PC-3 (cell line): ENCODE data around the gene MTNR1B. TPM values are rescaled to one million over a fixed set of nuclear protein-coding genes. Genes with fewer than 3 reads are reported as not detected.

Experiments
- ATAC-seq: fragments of 200-7000 bp; cut with Tn5 transposase; 2 replicates; pipeline ENCODE4 v1.9.1; 2020; ENCODE audit warnings: mild to moderate bottlenecking, moderate library complexity
- BruUV-seq: library from RNA; stranded (reverse); fragments of 400-500 nt; replicated peaks from 2 replicates; lab custom pipeline; 2021; lab: Mats Ljungman, UMichigan
- CTCF ChIA-PET: fragments of 300-600 bp; sonication (Branson Sonifier 250); formaldehyde crosslinking; loops from one replicate; lab custom pipeline; 2022; ENCODE audit warnings: antibody characterized with exemption; lab: Charles Lee
- POLR2A ChIA-PET: fragments of 300-600 bp; sonication (Branson Sonifier 250); formaldehyde crosslinking; loops from one replicate; lab custom pipeline; 2022; ENCODE audit warnings: antibody characterized with exemption; ENCODE audit not compliant: unreplicated experiment; lab: Charles Lee
- DNase-seq: peaks from one replicate; pipeline ENCODE4 v3.0.0-alpha.2; 2015
- H2AFZ ChIP-seq: fragments of 300-600 bp; sonication (generic); 2 replicates; pipeline ENCODE4 v1.6.0; 2016; ENCODE audit warnings: antibody characterized with exemption, low read length
- H3F3A ChIP-seq: fragments of 300-600 bp; sonication (generic); one replicate; pipeline ENCODE4 v1.6.0; 2017; ENCODE audit warnings: antibody characterized with exemption, low read length, control low read depth, mild to moderate bottlenecking; ENCODE audit not compliant: unreplicated experiment
- H3K27ac ChIP-seq: fragments of 300-600 bp; sonication (generic); 2 replicates; pipeline ENCODE4 v1.5.1; 2016; ENCODE audit warnings: mild to moderate bottlenecking, low read length
- H3K27me3 ChIP-seq: fragments of 300-600 bp; sonication (generic); 2 replicates; pipeline ENCODE4 v1.6.1; 2016; ENCODE audit warnings: low read length, mixed read lengths
- H3K36me3 ChIP-seq: fragments of 300-600 bp; sonication (generic); 2 replicates; pipeline ENCODE4 v1.6.1; 2016; ENCODE audit warnings: low read depth, mixed run types, low read length, mixed read lengths
- H3K4me1 ChIP-seq: fragments of 300-600 bp; sonication (generic); 2 replicates; pipeline ENCODE4 v1.5.1; 2016; ENCODE audit warnings: low read length; ENCODE audit not compliant: insufficient read depth
- H3K4me2 ChIP-seq: fragments of 300-600 bp; sonication (generic); 2 replicates; pipeline ENCODE4 v1.6.0; 2016; ENCODE audit warnings: low read length
- H3K4me3 ChIP-seq: fragments of 300-600 bp; sonication (generic); 2 replicates; pipeline ENCODE4 v1.5.1; 2016; ENCODE audit warnings: mild to moderate bottlenecking, low read length, mixed read lengths
- H3K79me2 ChIP-seq: fragments of 300-600 bp; sonication (generic); 2 replicates; pipeline ENCODE4 v1.6.1; 2017; ENCODE audit warnings: low read length, mixed read lengths
- H3K9ac ChIP-seq: fragments of 300-600 bp; sonication (generic); 2 replicates; pipeline ENCODE4 v1.6.0; 2016; ENCODE audit warnings: mild to moderate bottlenecking, low read length
- H3K9me2 ChIP-seq: fragments of 300-600 bp; sonication (generic); replicated peaks from 2 replicates; pipeline ENCODE4 v1.6.1; 2016; ENCODE audit warnings: mixed run types, low read length, mixed read lengths
- H3K9me3 ChIP-seq: fragments of 300-600 bp; sonication (generic); 2 replicates; pipeline ENCODE4 v1.6.1; 2016; ENCODE audit warnings: low read length, mixed read lengths
- H4K20me1 ChIP-seq: fragments of 300-600 bp; sonication (generic); 2 replicates; pipeline ENCODE4 v1.6.1; 2016; ENCODE audit warnings: low read length, mixed read lengths
- EZH2 ChIP-seq: fragments of 300-600 bp; sonication (generic); IDR thresholded peaks from one replicate; pipeline ENCODE4 v1.6.1; 2017; ENCODE audit warnings: antibody characterized with exemption, mild to moderate bottlenecking, low read length; ENCODE audit not compliant: unreplicated experiment
- EZH2phosphoT487 ChIP-seq: fragments of 300-600 bp; sonication (generic); IDR thresholded peaks from 2 replicates; pipeline ENCODE4 v1.6.1; 2018; ENCODE audit warnings: mild to moderate bottlenecking, antibody characterized with exemption, low read length, borderline replicate concordance
- intact Hi-C: fragments of 100-400 bp; cut with micrococcal nuclease; formaldehyde crosslinking; loops from 2 replicates; pipeline ENCODE4 v1.9.0; 2023
- total RNA-seq: library from RNA; depleted of rRNA; stranded (reverse); fragments of >200 nt; gene quantifications from 2 replicates; pipeline ENCODE4 v1.2.3, GENCODE V29; 2014; rRNA removed
- TF ChIP-seq, protein P1 (sequence below): fragments of 300-600 bp; sonication (generic); conservative IDR thresholded peaks from 2 replicates; pipeline ENCODE4 v1.5.1; 2017; ENCODE audit warnings: antibody characterized with exemption, low read depth, mild to moderate bottlenecking, low read length

Gene MTNR1B
- total RNA-seq, 1 experiment from 2014 or later, result not detected

DNA sequence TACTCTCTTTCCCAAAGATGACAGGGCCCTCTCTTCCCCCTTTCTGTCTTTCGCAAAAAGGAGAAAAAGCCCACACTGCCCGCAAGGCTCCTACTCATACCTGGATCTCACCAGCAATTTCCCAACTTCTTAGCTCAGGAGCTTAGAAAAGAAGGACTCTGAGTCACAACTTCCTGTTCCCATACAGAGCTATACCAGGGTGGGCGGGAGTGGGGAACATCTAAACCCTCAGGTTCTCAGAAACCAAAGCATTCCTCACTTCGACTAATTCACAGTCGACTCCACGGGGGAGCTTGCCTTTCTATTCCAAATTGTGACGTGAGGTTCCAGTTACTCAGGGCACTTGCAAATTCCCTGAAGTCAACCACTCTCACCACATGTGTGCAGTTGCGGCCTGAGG lies 61.9 kb downstream of the MTNR1B start:
- DNase-seq (no peak), ATAC-seq (no peak)
- no peak overlapping the region for H3K9ac ChIP-seq
- intact Hi-C loops, result no loop called here
- no peak for TF ChIP-seq EZH2phosphoT487
- TF ChIP-seq EZH2, result no peak
- TF ChIP-seq, protein P1, sequence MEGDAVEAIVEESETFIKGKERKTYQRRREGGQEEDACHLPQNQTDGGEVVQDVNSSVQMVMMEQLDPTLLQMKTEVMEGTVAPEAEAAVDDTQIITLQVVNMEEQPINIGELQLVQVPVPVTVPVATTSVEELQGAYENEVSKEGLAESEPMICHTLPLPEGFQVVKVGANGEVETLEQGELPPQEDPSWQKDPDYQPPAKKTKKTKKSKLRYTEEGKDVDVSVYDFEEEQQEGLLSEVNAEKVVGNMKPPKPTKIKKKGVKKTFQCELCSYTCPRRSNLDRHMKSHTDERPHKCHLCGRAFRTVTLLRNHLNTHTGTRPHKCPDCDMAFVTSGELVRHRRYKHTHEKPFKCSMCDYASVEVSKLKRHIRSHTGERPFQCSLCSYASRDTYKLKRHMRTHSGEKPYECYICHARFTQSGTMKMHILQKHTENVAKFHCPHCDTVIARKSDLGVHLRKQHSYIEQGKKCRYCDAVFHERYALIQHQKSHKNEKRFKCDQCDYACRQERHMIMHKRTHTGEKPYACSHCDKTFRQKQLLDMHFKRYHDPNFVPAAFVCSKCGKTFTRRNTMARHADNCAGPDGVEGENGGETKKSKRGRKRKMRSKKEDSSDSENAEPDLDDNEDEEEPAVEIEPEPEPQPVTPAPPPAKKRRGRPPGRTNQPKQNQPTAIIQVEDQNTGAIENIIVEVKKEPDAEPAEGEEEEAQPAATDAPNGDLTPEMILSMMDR, result no peak
- H3K27me3 ChIP-seq, result peaks cover 23% of the 10 kb centered on the region; the same call in 1 of the 2 replicates
- H3K27ac ChIP-seq, result no peak overlapping the region
- no peaks in the 10 kb centered on the region for H3K79me2 ChIP-seq
- no peak overlapping the region for H3K4me3 ChIP-seq
- no peaks in the 10 kb centered on the region for H3K9me2 ChIP-seq
- no peak overlapping the region for H3K4me2 ChIP-seq
- ChIA-PET POLR2A (no interaction called here), CTCF (no interaction called here)
- no peaks in the 10 kb centered on the region for H4K20me1 ChIP-seq
- no peak overlapping the region for H2AFZ ChIP-seq
- no peaks in the 10 kb centered on the region for H3K36me3 ChIP-seq
- no peaks in the 10 kb centered on the region for H3F3A ChIP-seq
- no peaks in the 10 kb centered on the region for H3K4me1 ChIP-seq
- BruUV-seq, result no TSS peak
- no peaks in the 10 kb centered on the region for H3K9me3 ChIP-seq

Other genes starting within 250 kb of the MTNR1B start
- 10.5 and 21.3 TPM in 2 replicates for gene SLC36A4, start 228.3 kb downstream of the MTNR1B start, total RNA-seq